Measurements from ENCODE around the gene WT1.

DNA sequence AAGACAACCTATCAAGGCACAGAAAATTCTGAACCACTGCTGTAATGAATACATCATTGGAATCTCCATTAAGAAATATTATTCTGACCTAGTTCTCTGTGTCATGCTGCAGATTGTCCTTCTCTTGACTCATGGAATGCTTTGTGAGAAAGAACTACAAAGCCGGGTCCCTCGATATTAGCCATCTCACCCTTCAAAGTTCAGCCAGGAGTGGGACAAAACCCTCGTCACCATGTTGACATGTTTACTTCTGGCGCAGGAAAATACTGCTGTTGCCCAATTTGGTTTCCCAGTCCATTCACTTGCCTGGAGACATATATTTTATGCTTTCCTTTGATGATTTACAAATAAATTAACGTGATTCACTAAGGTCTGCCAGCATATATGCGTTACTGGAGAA, 10.9 kb upstream of the WT1 start:
- TF ChIP-seq POLR2AphosphoS5 (IDR thresholded peaks at IDR 0.05; ENCODE audit: low read depth, low read length), result no peak
- TF ChIP-seq TAF1 (IDR thresholded peaks at IDR 0.05; ENCODE audit: borderline replicate concordance, insufficient read depth, low read length), result no peak
- no peak for TF ChIP-seq SIN3A (IDR thresholded peaks at IDR 0.05; ENCODE audit: borderline replicate concordance, insufficient read depth, low read length)
- TF ChIP-seq, protein P1, sequence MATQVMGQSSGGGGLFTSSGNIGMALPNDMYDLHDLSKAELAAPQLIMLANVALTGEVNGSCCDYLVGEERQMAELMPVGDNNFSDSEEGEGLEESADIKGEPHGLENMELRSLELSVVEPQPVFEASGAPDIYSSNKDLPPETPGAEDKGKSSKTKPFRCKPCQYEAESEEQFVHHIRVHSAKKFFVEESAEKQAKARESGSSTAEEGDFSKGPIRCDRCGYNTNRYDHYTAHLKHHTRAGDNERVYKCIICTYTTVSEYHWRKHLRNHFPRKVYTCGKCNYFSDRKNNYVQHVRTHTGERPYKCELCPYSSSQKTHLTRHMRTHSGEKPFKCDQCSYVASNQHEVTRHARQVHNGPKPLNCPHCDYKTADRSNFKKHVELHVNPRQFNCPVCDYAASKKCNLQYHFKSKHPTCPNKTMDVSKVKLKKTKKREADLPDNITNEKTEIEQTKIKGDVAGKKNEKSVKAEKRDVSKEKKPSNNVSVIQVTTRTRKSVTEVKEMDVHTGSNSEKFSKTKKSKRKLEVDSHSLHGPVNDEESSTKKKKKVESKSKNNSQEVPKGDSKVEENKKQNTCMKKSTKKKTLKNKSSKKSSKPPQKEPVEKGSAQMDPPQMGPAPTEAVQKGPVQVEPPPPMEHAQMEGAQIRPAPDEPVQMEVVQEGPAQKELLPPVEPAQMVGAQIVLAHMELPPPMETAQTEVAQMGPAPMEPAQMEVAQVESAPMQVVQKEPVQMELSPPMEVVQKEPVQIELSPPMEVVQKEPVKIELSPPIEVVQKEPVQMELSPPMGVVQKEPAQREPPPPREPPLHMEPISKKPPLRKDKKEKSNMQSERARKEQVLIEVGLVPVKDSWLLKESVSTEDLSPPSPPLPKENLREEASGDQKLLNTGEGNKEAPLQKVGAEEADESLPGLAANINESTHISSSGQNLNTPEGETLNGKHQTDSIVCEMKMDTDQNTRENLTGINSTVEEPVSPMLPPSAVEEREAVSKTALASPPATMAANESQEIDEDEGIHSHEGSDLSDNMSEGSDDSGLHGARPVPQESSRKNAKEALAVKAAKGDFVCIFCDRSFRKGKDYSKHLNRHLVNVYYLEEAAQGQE (IDR thresholded peaks at IDR 0.05; ENCODE audit: insufficient read depth in 1 of 2, low read depth in 2 of 2, low read length in 2 of 2), result no peak
